ENCODE measurements around the gene RAB4A.
"Not testable (repeated sequence)": the region's sequence is repeated elsewhere in the genome, so short reads cannot be mapped to it uniquely, and the experiment has no call there.

RAB4A gene

DNA sequence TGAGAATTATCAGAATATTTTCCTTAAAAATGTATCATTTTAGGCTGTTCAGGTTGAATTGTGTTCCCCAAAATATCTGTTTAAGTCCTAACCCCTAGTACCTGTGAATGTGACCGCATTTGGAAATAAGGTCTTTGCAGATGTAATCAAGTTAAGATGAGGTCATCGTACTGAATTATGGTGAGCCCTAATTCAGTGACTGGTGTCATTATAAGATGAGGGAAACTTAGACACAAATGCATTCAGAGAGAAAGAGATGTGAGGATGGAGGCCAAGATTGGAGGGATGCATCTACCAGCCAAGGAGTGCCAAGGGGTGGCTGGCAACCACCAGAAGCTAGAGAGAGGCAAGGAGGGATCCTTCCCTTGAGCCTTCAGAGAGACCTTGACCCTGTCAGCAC, 4.1 kb downstream of the RAB4A start:
- Mint-ChIP-seq H3K36me3 (peaks cover 5% of the 10 kb centered on the region), H3K4me1 (peaks cover 26% of the 10 kb centered on the region), H3K9me3 (no peaks in the 10 kb centered on the region), H3K27me3 (no peaks in the 10 kb centered on the region), H3K27ac (no peak overlapping the region), H3K4me3 (no peak overlapping the region)
- ATAC-seq: no peak

DNA sequence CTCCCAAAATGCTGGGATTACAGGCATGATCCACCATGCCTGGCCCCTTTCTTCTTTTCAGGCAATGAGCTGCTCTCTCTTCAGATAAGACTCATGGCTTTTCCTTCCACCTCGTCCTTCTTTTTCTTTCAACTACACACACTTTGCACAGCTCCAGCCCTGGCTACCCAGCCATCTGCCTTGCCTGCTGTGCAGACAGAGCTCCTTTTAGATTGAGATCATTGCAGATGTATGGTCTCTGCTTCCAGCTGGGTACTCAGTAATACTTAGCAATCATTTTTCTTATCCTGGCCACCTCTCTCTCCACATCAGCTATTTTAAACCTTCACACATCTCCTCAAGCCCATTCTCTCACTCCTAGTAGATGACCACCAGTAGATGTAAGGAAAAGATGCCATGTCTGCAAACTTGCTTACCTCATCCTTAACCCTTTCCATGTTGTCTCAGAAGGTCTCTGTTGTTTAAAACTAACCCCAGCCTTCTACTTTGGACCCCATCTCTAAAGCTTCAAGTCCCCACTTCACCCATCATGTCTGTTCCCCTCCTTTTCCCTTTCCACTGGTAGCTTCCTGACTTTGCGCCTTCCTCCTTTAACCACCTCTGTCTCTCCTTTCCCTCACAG, 7.3 kb downstream of the RAB4A start:
- H3K27ac Mint-ChIP-seq: no peak overlapping the region
- H3K4me1 Mint-ChIP-seq: peaks cover 30% of the 10 kb centered on the region
- no peak overlapping the region for H3K4me3 Mint-ChIP-seq
- H3K36me3 Mint-ChIP-seq: peaks cover 20% of the 10 kb centered on the region
- no peak for ATAC-seq
- no peaks in the 10 kb centered on the region for H3K9me3 Mint-ChIP-seq
- H3K27me3 Mint-ChIP-seq: no peaks in the 10 kb centered on the region

DNA sequence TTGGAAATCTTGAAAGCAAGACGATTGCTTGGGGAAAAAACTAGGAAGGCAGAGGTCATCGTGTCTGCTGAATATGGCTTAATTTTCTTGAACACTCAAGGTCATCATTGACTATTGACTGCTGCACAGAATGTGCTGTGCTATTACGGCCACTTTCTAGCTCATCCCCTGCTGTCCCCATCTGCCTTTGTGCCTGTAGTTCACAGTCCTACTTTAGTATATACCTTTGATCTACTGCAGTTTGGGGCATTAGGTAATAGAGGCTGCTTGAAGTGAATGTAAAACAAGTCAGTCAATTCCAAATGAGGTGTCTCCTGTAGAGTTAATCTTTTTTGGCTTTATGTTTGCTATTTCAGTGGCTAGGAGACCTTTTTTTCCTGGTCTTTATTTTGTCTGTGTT, 8.3 kb downstream of the RAB4A start:
- no peaks in the 10 kb centered on the region for H3K9me3 Mint-ChIP-seq
- H3K4me1 Mint-ChIP-seq: peaks cover 30% of the 10 kb centered on the region
- no peak for ATAC-seq
- H3K4me3 Mint-ChIP-seq: no peak overlapping the region
- no peaks in the 10 kb centered on the region for H3K27me3 Mint-ChIP-seq
- H3K36me3 Mint-ChIP-seq: peaks cover 20% of the 10 kb centered on the region
- H3K27ac Mint-ChIP-seq: no peak overlapping the region

DNA sequence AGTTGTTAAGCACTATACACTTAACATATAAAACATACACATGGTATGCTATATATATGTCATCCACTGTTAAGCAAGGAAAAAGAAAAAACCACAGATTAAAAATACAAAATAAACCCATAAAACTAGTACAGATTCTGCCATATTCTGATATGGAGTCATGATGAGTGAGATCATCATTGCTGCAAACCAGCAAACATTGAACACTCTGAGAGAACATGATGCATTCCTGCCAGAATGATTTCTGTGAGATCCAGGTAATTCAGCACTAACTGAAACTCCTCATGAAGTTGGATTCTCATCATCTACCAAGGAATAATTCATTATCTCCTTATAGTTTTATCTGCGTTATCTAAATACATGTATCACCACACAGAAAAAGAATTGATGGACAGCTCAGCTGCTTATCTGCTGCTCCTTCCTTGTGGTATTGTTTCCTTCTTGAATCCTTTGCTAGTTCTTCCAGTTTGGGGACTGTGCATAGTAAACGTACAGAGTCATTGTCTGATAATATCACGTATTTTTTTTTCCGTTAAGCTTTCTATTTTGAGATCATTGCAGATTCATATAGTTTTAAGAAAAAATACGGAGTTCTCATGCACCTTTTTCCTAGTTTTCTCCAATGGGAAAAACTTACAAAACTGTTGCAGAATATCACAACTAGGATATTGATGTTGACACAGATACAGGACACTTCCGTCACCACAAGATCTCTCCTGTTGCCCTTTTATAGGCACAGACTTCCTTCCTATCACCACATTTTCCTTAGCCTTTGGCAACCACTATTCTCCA, 9.3 kb downstream of the RAB4A start:
- H3K36me3 Mint-ChIP-seq: peaks cover 29% of the 10 kb centered on the region
- peaks cover 32% of the 10 kb centered on the region for H3K4me1 Mint-ChIP-seq
- no peaks in the 10 kb centered on the region for H3K27me3 Mint-ChIP-seq
- no peak overlapping the region for H3K4me3 Mint-ChIP-seq
- ATAC-seq: no peak
- H3K9me3 Mint-ChIP-seq: no peaks in the 10 kb centered on the region
- no peak overlapping the region for H3K27ac Mint-ChIP-seq

DNA sequence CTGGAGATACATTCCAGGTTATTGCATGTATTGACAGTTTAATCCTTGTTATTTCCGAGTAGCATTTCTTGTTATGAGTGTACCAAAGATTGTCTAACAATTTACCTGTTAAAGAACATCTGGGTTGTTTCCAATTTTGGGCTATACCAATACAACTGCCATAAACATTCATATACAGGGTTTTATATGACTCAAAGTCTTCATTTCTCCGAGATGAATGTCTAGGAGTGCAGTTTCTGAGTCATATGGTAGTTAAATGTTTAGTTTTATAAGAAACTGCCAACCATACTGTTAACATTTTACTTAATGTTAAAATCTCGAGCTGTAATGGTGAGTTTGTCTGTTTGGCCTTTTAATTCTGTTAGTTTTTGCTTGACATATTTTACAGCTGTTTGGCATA, 10.0 kb downstream of the RAB4A start:
- no peak for ATAC-seq
- H3K27ac Mint-ChIP-seq: no peak overlapping the region

DNA sequence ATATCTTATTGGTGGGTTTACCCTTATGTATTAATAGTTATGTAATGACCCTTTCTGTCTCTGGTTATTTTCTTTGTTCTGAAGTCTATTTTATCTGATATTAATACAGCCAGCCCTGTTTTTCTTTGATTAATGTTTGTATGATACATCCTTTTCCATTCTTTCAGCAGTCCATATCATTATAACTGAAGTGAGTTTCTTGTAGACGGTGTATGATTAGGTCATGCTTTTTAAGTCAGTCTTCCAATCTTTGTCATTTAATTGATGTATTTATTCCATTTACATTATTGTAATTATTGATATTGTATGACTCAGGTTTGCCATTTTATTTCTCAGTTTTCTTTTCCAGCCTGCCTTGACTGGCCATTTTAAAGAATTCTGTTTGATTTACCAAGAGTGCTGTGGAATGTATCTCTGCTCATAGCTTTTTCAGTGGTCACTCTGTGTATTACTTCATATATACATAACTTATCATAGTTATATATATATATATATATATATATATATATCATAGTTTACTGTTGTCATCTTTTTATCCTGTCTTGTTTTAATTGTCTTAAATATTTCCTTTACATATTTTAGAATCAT, 10.5 kb downstream of the RAB4A start:
- H3K36me3 Mint-ChIP-seq: peaks cover 33% of the 10 kb centered on the region
- H3K27ac Mint-ChIP-seq: no peak overlapping the region
- ATAC-seq: no peak
- H3K27me3 Mint-ChIP-seq: no peaks in the 10 kb centered on the region
- no peak overlapping the region for H3K4me3 Mint-ChIP-seq
- H3K9me3 Mint-ChIP-seq: no peaks in the 10 kb centered on the region
- peaks cover 39% of the 10 kb centered on the region for H3K4me1 Mint-ChIP-seq

More for the DNA sequence above, 10.0 kb downstream of the RAB4A start:
- H3K27me3 Mint-ChIP-seq: no peaks in the 10 kb centered on the region
- H3K4me1 Mint-ChIP-seq: peaks cover 37% of the 10 kb centered on the region
- peaks cover 32% of the 10 kb centered on the region for H3K36me3 Mint-ChIP-seq
- H3K4me3 Mint-ChIP-seq: no peak overlapping the region
- H3K9me3 Mint-ChIP-seq: no peaks in the 10 kb centered on the region

DNA sequence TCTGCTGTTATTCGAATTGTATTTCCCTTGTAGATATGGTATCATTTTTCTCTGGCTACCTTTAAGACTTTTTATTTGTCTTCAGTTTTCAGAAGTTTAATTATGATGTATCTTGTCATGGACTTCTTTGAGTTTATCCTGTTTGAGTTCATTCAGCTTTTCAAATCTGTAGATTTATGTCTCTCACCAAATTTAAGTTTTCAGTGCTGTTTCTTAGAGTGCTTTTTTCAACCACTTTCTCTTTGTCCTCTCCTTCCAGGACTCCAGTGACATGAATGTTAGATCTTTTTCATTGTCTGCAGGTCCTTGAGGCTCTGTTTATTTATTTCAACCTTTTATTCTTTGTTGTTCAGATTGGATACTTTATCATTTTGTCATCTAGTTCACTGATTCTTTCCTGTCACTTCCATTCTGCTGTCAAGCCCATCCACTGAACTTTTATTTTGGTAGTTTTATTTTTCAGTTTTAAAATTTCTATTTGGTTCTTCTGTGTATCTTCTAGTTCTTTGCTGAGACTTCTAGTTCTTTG, 11.4 kb downstream of the RAB4A start:
- no peaks in the 10 kb centered on the region for H3K9me3 Mint-ChIP-seq
- ATAC-seq: no peak
- H3K4me1 Mint-ChIP-seq: peaks cover 48% of the 10 kb centered on the region
- H3K27me3 Mint-ChIP-seq: no peaks in the 10 kb centered on the region
- H3K36me3 Mint-ChIP-seq: peaks cover 40% of the 10 kb centered on the region
- H3K27ac Mint-ChIP-seq: no peak overlapping the region
- H3K4me3 Mint-ChIP-seq: no peak overlapping the region

DNA sequence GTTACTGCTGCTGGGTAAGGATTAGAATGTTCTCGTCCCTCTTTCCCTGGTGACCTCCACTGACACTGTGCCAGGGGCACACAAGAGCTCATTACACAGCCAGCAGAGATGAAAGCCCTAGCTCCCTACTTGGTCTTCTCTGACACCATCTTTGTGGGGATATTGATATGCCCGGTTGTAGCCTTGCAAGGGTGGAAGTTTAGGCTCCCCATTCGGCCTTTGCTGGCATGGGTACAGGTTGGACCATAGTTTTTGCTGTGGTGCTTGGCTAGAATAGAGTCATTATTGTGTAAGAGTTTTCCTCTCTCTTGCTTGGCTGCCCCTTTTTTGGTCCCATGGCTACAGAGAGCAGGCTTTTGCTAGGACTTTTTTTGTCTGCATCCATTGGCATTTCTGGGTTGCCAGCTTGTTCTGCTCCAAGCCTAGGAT, 12.3 kb downstream of the RAB4A start:
- no peak overlapping the region for H3K27ac Mint-ChIP-seq
- ATAC-seq: no peak
- H3K4me1 Mint-ChIP-seq: peaks cover 57% of the 10 kb centered on the region
- no peaks in the 10 kb centered on the region for H3K27me3 Mint-ChIP-seq
- H3K36me3 Mint-ChIP-seq: peaks cover 48% of the 10 kb centered on the region
- no peaks in the 10 kb centered on the region for H3K9me3 Mint-ChIP-seq
- no peak overlapping the region for H3K4me3 Mint-ChIP-seq

DNA sequence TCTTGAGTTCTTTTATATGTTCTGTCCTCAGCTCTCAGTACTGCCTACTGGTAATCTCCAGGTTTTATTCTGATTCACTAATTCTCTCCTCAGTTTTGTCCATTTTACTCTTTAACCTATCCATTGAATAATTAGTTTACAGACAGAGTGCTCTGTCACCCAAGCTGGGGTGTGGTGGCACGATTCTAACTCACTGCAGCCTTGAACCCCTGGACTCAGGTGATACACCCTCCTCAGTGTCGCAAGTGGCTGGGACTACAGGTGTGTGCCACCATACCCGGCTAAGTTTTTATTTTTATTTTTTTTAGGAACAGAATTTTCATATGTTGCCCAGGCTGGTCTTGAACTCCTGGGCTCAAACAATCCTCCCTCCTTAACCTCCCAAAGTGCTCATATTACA, 14.0 kb downstream of the RAB4A start:
- Mint-ChIP-seq H3K4me1 (peaks cover 59% of the 10 kb centered on the region), H3K27me3 (no peaks in the 10 kb centered on the region), H3K27ac (peak overlapping the region; percentile 10), H3K9me3 (no peaks in the 10 kb centered on the region), H3K36me3 (peaks cover 64% of the 10 kb centered on the region), H3K4me3 (no peak overlapping the region)
- no peak for ATAC-seq

DNA sequence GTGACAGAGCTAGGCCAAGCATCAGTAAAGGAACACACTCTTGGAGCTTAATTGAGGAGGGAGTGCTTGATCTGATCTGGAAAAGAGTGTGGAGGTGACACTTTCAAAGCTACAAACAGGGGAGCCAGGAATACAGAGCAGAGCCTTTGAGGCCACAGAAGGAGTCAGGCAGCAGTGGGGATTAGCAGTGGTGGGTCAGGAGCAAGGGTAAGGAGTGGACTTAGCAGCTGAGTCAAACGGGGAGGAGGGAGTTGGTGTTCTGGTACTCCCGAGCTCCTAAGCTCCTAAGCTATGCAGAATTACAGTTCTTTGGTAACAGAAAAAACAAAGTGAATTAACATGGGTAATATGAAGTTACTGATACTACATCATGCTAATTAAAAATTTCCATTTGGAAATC, 14.5 kb downstream of the RAB4A start:
- H3K36me3 Mint-ChIP-seq: peaks cover 66% of the 10 kb centered on the region
- H3K27me3 Mint-ChIP-seq: no peaks in the 10 kb centered on the region
- peaks cover 59% of the 10 kb centered on the region for H3K4me1 Mint-ChIP-seq
- H3K9me3 Mint-ChIP-seq: no peaks in the 10 kb centered on the region
- no peak for ATAC-seq
- no peak overlapping the region for H3K4me3 Mint-ChIP-seq
- H3K27ac Mint-ChIP-seq: no peak overlapping the region

DNA sequence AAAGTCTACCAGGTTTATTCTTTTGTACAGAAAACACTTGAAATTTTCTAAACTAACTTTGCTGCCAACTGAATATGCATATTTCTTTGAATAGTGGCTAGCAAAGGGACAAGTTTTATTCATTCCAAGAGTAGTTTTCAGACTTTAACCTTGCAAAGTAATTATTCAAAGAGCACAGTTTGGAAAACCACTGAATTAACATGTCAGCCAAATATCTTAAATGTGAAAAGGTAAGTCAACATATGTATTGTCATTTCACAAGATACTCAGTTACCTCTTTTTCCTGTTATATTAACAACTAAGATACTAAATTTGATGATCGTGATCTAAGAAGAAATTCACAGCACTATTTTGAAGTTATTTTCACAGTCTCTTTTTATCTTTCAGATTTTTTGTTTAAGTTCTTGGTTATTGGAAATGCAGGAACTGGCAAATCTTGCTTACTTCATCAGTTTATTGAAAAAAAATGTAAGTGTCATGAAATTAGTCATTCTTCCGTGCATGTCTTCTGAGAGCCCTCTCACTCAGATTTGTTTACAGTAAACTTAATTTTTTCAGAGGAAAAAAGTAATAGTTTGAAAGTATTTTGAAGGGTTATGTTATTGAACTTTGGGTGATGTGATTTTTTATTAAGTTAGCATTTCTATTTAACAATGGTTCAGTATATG, 15.3 kb downstream of the RAB4A start:
- Mint-ChIP-seq H3K36me3 (peaks cover 72% of the 10 kb centered on the region), H3K27me3 (no peaks in the 10 kb centered on the region), H3K4me3 (no peak overlapping the region), H3K9me3 (peaks cover 3% of the 10 kb centered on the region), H3K4me1 (peaks cover 55% of the 10 kb centered on the region), H3K27ac (no peak overlapping the region)
- no peak for ATAC-seq

DNA sequence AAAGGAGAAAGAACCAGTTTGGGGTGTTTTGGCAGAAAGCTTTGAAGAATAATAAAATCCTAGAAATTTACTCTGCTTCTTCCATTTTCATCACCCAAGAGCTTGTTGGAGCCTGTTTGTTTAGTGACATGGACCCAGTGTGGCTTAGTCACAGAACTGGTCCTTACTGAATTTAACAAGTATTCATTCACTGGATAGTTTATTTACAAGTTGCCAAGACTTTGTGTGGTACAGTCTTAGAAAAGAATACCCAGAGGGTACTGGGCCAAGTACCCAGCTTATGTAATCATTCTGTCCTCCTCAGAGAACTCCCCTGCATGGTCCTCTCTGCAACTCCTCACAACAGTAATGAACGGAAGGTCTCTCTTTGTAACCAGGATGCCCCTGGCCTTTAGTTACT, 16.4 kb downstream of the RAB4A start:
- H3K4me3 Mint-ChIP-seq: no peak overlapping the region
- no peak overlapping the region for H3K27ac Mint-ChIP-seq
- peaks cover 3% of the 10 kb centered on the region for H3K9me3 Mint-ChIP-seq
- no peaks in the 10 kb centered on the region for H3K27me3 Mint-ChIP-seq
- peaks cover 46% of the 10 kb centered on the region for H3K4me1 Mint-ChIP-seq
- H3K36me3 Mint-ChIP-seq: peaks cover 73% of the 10 kb centered on the region
- no peak for ATAC-seq

DNA sequence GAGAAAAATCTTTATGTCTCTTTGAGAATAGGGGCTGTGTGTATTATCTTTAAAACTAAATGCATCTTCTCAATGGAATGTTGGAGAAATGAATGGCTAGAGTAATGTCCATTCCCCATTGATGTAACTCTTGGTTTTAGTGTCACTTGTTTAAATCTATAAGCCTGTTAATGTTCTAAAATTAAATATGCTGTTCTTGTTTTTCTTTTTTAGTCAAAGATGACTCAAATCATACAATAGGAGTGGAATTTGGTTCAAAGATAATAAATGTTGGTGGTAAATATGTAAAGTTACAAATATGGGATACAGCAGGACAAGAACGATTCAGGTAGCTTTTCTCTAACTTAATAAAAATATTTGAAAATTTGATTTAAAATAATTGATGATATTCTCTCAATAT, 17.6 kb downstream of the RAB4A start:
- Mint-ChIP-seq H3K36me3 (peaks cover 72% of the 10 kb centered on the region), H3K27me3 (no peaks in the 10 kb centered on the region), H3K4me3 (no peak overlapping the region), H3K9me3 (peaks cover 3% of the 10 kb centered on the region), H3K4me1 (peaks cover 38% of the 10 kb centered on the region), H3K27ac (no peak overlapping the region)
- no peak for ATAC-seq

DNA sequence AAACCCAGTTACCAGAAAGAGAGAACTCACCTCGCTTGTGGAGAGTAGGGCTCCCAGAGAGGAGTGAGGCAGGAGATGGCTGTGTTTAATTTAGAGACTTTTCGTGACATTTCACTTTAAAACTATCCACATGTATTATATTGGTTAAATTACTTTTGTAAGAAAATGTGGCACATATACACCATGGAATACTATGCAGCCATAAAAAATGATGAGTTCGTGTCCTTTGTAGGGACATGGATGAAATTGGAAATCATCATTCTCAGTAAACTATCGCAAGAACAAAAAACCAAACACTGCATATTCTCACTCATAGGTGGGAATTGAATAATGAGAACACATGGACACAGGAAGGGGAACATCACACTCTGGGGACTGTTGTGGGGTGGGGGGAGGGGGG, 20.8 kb downstream of the RAB4A start:
- H3K4me3 Mint-ChIP-seq, H3K9me3 Mint-ChIP-seq, ATAC-seq, H3K27me3 Mint-ChIP-seq, H3K27ac Mint-ChIP-seq: not testable (repeated sequence)
- peaks cover 77% of the 10 kb centered on the region for H3K36me3 Mint-ChIP-seq
- H3K4me1 Mint-ChIP-seq: peaks cover 30% of the 10 kb centered on the region

DNA sequence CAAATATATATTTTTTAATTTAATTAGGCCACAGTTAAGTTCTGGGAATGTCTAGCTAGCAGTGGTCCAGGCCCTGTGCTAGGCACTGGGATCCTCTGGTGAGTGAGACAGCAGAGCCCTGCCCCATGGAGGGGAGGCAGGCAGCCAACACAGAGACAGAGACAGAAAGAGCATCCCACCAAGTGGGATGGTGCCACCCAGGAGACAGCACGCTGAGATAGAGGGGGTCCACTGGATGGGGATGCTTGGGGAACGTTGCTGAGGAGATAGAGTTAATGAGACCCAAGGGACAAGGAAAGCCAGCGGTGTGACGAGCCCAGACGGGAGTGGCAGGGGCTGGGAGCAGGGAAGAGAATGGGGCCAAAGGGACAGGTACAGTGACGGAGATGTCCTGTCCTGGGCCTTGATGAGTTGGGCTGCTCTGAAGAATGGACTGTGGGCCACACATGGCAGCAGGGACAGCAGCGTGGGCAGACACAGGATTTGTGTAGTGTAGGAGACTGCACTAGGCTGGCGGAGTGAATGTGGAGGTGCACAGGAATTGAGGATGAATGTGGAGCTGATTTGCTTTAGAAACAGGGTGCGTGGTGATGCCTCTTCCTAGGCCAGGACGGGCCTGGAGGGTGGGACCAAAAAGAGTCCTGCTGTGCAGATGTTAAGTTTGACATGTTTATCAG, 22.8 kb downstream of the RAB4A start:
- Mint-ChIP-seq H3K9me3 (peaks cover 3% of the 10 kb centered on the region), H3K36me3 (peaks cover 61% of the 10 kb centered on the region), H3K4me3 (no peak overlapping the region), H3K27ac (peak overlapping the region; percentile 6), H3K4me1 (peaks cover 13% of the 10 kb centered on the region), H3K27me3 (no peaks in the 10 kb centered on the region)
- ATAC-seq: no peak

Data from stimulated activated memory B cell treated with anti-CD40 and anti-IgM and Interleukin-4, amounts not matched to agents 10 μg/mL and 1 μg/mL and 100 μg/mL, for 72 hours (primary cell).